OCI-LY1 (cell line): ENCODE measurements around the gene PITPNM3.

Source experiments
- CTCF ChIP-seq: fragments of 200-600 bp; sonication (generic), shearing (Covaris generic); IDR thresholded peaks from 2 replicates; pipeline ENCODE4 v1.5.1; 2017; ENCODE audit warnings: mild to moderate bottlenecking, antibody characterized with exemption, low read length, moderate library complexity, mixed read lengths
- EZH2 ChIP-seq: fragments of 200-600 bp; sonication (generic), shearing (Covaris generic); IDR thresholded peaks from 2 replicates; pipeline ENCODE4 v1.8.0; 2017; ENCODE audit warnings: borderline replicate concordance, mixed run types, mild to moderate bottlenecking, antibody characterized with exemption, low read length, moderate library complexity, mixed read lengths

- TF ChIP-seq CTCF (no peak), EZH2 (no peak)
These were observed 13.0 kb downstream of the PITPNM3 start for GRCh38 chr17:6543079-6544010.
